Activated naive CD4-positive, alpha-beta T cell treated with Interleukin-2 at 50 U/mL for 16 hours (primary cell): Measurements from ENCODE around the gene ITM2C.

Experiments
- DNase-seq: peaks from one replicate; pipeline ENCODE4 v3.0.0-alpha.2; 2020

The ITM2C gene

DNA sequence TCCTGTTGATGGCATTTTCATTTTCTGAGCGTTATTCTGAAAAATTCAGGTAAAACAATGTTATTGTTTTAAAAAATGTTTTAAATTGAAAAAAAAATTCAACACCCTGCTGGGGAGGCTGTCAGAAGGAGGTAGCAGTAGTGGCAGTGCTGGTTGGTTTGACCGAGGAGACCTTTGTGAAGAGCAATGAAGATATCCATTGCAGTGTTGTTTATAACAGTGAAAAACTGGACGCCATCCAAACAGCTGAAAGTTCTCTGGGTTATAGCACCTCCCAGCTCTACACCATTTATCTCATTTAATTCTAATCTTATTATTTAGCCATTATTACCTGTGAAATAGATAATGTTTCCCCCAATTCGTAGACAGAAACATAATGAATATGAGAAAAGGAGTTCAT, 12.6 kb upstream of the ITM2C start:
- DNase-seq = no peak

DNA sequence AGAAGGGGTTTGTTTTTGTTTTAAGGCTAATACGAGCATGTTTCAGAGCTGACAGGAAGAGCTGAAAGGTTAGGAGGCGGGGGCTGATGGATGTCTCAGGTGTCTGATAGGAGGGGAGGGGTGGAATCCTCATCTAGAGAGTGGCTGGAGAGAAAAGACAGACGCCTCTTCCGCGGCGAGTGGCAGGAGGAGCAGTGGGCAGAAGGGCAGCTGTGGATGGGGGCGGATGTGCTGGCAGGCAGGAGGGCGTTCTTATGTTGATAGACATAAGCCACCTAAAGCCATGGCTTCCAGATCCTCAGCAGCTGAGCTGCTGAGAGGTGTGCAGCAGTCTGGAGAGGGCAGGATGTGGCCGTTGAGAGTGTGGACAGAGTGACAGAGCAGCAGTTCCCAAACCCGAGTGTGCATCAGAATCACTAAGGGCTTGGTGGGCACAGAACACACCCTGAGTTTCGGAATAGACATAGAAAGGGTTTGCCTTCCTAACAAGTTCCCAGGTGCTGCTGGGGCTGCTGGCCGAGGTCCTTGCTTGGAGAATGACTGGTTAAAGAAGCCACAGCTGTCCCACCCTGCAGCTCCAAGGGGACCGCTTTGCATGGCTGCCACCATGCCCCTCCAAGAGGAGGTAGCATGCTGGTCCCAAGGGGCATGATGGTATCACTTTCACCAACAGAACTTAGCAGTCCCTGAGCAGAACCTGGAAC, 3.0 kb upstream of the ITM2C start:
- DNase-seq = no peak

DNA sequence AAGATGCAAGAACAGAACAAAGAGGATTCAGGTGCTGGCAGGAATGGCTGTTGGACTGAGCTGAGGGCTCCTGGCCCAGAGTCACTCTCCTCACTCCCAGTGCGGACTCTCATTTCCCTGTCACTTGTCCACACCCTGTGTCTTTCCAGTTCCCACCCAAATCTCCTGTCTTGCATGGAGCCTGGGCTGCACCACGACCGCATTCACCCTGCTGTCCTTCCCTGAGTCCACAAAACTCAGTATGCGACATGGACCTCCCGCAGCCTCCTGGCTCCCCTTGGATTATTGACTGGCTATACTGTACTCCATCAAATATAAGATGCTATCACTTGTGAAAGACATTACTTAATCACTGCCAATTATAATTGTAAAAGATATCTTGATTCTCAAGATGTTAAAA, 2.5 kb upstream of the ITM2C start:
- DNase-seq = no peak

GRCh38 chr2:230863031-230863430, 1.7 kb upstream of the ITM2C start:
- no peak for DNase-seq

DNA sequence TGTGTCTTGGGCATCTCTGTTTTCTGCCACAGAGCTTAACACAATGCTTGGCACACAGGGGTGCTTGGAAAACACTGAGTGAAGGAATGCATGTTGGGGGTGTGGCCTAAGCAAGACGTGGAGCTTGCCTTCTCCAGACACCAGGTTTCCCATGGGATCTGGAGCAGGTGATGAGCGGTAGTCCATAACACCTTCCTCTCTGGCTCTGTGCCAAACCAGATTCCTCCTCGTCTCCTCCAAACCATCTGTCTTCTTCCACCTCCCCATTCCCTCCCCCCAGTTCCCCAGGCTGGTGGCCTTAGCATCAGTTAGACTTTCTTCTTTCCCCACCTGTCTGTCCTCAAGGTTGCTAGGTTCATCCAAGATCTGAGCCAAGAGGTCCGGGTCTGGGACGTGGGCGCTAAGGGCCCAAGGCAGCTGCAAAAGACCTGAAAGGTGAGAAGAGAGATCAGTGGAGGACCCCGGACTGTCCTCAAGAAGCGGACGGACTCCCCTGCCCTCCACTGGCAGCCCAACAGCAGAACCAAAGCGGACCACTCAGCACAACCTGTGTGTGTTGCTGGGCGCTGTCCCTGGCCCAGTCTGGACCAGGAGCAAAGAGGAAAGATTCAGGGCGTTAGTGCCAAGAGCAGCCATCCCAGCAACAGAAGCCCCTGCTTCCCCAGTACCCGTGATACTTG, 1.2 kb upstream of the ITM2C start:
- DNase-seq = no peak

DNA sequence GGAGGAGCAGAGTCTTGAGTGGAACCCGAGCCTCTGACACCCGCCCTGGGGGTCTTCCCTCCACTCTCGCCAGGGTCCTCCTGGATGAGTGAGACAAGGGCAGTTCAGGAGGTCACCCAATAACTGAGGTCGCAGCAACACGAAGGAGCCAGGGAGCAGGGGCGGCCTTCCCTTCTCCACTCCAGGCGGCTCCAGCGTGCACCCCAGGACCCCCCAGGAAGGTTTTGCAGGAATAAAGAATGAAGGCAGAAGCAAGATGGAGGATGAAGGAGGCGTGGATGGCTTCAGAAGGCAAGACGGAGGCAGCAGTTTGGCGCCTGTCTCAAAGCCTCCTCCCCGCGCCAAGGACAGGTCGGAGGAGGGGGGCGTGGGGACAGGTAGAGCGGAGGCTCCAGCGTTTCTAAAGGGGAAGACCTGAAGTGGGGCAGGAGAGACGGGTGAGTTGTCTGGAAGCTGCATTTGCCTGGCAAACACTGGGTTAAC, 579 bp upstream of the ITM2C start:
- no peak for DNase-seq

- DNase-seq = no peak
These were observed 594 bp downstream of the ITM2C start for GRCh38 chr2:230865307-230865765.

DNA sequence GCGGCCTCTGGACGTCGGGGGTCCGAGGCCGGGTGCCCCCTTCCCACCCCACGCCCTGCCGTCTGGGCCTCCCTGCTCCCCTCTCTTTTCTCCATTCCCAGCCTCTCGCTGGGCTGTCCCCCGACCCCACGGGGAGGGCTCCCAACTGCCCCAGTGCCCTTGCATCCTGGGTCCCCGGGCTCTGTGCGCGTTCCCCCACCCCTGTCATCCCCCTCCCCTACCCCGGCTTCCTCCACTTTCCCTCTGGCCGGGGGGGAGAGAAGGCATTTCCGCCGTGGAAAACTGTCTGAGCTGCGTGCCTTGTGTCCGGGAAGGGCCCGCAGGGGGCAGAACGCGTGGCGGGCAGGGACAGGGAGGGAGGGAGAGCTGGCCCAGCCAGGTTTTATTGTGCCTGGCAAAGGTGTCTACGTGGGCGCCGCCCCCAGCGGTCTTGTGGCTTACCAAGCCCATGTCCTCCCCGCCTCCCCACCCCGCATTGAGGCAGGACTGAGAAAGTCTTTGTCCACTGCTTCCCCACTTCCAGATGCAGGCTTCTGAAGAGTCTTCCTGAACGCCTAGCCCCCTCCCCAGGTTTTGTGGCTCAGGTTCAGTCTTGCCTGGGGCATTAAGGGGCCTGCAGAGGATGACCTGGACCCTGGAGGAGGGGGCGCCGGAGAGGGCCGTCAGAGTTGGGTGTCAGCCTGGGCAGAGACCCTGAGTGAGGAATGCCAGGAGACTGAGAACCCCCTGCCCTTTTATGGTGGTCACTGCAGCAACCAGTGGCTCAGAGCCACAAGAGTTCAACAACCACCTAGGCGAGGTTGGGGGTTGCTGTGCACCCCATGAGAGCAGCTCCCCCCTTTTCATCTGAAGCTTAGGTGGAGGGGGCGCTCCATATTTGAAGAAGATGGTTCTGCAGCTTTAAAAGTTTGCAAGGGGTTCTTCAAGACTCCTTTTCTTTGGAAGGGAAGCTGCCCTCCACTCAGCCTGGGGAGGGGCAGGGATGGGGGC, 1.3 kb downstream of the ITM2C start:
- DNase-seq = peak; percentile 46

GRCh38 chr2:230866756-230867523, 2.2 kb downstream of the ITM2C start:
- DNase-seq = peak; percentile 54

- no peak for DNase-seq
These were observed 3.6 kb downstream of the ITM2C start for GRCh38 chr2:230868161-230868946.

GRCh38 chr2:230868947-230869913, 4.5 kb downstream of the ITM2C start:
- no peak for DNase-seq

DNA sequence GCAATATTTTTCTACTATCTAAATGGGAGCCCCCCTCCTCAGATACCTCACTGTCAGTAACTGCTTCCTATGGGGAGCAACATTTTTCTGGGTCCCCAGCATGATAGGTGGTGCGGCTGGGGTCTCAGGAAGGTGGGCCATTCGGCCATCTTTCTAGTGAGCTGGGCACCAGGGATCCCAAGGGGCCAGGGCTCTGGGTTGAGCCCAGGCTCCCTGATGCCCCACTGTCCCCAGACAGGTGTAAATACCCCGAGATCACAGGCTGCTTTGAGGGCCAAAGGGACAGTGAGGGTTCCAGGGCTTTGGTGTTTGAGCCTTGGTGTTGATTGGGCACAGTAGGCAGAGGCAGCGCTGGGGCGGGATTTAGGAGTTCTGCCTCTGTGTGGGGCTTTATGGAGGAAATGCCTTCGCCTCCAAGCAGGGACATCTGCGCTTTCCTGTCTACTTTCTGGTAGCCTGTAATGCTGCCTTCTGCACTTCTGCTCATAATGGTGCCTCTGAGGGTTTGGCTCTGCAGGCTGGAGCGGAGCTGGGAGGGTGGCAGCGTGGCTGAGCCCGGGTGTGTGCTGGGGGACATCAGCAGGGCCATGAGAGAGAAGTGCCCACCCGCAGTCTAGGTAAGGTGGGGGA, 5.3 kb downstream of the ITM2C start:
- no peak for DNase-seq

GRCh38 chr2:230870544-230871360, 6.0 kb downstream of the ITM2C start:
- no peak for DNase-seq

GRCh38 chr2:230871361-230872150, 6.8 kb downstream of the ITM2C start:
- DNase-seq = no peak

DNA sequence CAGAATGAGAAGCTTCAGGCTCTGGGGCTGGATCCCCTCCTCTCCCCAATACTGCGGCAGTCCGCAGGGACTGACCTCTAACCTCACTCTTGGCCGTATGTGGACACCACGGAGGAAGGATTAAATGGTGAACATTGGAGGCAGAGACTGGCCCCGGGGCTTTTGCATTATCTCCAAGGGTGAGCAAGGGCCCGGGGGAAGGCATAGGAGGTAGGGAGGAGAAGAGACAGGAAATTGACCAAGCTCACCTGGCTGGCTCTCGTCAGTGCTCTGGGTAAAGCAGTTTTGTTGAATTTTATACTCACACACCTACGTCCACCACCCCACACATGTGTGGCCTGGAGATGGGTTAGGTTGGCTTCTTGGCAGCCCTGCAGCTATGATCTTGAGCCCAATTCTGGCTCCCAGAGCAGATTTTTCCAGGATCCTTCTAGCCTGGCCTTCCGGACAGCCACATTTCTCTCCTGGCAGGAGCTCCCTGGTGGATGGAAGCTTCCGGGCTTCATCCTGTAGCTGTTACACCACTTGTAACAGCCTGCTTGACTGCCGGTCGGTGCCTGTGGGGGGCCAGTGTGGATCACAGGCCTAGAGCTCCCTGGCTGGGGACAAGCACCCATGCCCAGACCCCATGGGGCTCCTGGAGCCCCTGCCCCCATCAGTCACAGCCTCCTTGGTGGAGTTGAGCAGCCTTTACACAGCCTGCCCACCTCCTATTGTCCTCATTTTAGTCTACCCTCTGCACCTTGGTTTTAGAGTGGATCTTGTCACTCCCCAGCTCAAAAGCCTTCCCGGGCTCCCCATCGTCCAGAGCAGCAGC, 7.6 kb downstream of the ITM2C start:
- DNase-seq = no peak

- no peak for DNase-seq
These were observed 8.4 kb downstream of the ITM2C start for GRCh38 chr2:230872968-230873660.
